Inflammatory macrophage treated with lipopolysaccharide for 4 hours (primary cell): ENCODE data around the gene KLHL5.

Experiments used
- DNase-seq: peaks from one replicate; pipeline ENCODE4 v3.0.0-alpha.2; 2020

KLHL5 gene

GRCh38 chr4:39044364-39044955, 17.6 kb upstream of the KLHL5 start:
- peak; percentile 99 for DNase-seq

DNA sequence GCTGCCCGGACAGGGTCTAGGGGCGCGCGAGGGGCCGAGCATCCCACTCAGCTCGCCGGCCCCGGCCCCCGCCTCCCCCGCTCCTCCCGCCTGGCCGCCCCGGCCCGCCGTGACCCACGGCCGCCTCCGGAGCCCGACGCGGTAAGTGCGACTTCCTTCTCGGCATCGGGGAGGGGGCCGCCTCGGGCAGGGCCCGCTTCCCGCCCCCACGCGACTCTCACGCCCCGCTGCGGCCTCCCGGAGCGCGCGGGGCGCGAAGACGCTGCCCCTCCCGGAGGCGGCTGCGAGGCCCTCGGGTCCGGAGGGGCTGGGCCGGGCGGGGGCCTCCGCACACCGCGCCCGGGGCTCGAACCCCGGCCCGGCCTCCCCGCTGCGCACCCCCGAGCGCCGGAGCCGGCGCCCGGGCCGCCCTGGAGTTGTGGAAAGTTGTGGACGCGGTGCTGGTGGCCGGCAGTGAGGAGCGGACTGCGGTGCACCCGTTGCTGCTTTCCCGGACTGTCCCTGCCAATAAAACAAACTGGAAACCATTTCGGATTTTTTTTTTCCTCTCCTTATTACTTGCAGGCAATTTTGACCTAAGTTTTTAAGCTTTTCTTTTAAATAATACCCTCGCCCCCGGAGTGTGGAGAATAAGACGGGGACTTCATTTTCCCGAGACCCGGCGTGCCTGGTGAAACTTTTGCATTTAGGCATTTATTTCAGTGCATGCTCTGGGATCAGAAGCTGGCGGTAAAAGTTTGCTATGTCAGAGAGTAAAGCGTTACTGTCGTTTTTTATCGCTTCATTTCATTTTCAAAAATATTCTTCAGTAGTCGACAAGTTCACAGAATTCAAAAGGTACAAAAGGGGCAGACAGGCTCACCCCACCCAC, 16.8 kb upstream of the KLHL5 start:
- peak; percentile 56 for DNase-seq

DNA sequence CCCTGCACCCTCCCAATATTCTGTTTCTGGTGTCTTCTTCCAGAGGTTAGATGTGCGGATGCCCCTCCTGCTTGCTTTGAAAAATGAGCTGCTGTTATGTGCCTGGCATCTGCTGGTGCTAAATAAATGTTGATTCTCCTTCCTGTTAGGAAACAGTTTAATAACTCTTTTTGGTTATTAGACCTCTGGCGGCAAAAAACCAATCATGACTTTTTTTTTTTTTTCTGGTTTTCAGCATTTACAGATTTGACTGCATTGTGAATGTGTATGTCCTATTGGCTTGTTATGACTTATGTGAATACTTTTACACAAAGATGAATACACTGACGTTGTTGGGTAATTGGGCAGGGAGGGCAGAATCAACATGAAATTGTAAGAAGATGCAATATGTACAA, 16.2 kb upstream of the KLHL5 start:
- peak; percentile 49 for DNase-seq

DNA sequence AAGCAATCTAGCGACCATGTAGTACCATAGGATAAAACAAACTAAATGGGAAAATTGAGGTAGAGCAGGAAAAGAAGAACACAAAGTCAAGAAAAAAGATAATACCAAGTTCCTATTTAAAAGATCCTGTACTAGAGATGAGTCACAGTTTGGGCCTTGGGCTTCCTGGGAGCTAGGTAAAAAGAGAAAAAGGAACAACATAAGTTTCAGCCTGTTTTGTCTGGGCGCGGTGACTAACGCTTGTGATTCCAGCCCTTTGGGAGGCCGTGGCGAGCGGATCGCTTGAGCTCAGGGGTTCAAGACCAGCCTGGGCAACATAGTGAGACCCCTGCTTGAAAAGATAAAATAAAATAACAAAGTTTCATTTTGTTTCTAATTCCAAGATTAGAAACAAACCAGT, 15.8 kb upstream of the KLHL5 start:
- peak; percentile 85 for DNase-seq

GRCh38 chr4:39047681-39048080, 14.4 kb upstream of the KLHL5 start:
- DNase-seq: no peak

- peak; percentile 62 for DNase-seq
These were observed 13.7 kb upstream of the KLHL5 start for GRCh38 chr4:39048311-39048710.

DNA sequence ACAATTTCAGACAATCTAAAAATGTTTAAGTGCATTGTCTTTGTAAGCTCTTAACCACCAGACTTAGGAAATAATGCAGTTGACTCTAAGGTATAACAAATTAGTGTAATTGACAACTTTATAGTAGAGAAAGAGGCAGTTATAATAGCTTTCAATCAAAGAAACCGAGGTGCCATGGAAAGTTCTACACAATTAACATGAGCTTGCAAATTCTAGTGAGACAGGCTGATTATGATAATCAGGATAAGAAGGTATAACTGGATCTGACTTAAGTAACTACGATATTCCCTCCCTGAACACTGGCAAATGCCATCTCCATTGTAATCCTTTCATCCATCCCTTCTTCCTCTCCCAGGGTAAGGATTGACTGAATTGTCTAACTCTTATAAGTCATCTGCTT, 11.4 kb upstream of the KLHL5 start:
- no peak for DNase-seq

GRCh38 chr4:39051492-39051891, 10.5 kb upstream of the KLHL5 start:
- DNase-seq: no peak

GRCh38 chr4:39053983-39054382, 8.0 kb upstream of the KLHL5 start:
- DNase-seq: no peak

DNA sequence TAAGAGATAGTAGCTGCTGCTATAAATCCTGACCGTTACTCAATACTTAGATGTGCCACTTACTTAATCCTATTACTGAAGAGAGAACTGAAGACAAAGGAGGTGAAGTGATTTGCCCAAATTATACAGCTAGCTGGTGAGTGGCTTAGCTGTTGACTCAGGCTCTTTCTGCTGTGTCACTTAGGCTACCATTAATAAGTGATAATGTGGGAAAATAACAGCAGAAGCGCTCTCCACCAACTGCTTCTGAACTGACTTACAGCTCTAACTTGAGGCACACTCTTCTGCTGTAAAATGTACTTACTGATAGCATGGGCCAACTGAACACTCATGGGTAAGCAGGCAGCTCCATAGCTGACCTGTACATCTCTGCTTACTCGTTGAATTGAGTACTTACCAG, 7.5 kb upstream of the KLHL5 start:
- no peak for DNase-seq

- DNase-seq: no peak
These were observed 6.0 kb upstream of the KLHL5 start for GRCh38 chr4:39056023-39056422.

DNA sequence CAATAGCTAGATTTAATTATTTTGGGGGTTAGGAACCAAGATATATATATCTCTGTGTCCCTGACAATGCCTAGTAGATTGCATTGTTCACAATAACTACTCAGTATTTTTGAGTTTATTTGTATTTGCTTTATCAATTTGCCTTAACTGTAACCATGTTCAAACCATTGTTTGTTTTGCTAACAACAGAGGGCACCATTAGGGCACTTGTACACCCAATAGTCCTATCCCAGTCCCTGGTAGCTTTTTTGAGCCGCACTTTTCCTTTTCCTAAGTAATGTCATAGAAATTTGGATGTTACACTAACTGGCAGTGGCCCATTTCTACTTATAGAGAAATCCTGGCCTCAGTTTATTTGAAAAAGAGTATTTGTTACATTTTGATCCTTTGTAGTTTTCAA, 575 bp upstream of the KLHL5 start:
- no peak for DNase-seq

DNA sequence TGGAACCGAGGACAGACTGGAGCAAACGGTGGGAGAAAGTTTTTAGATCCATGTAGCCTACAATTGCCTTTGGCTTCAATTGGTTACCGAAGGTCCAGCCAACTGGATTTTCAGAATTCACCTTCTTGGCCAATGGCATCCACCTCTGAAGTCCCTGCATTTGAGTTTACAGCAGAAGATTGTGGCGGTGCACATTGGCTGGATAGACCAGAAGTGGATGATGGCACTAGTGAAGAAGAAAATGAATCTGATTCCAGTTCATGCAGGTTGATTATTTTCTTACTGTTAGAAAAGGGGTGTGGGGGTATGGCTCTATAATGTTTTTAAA, 702 bp downstream of the KLHL5 start:
- DNase-seq: no peak

GRCh38 chr4:39063430-39063829, 1.4 kb downstream of the KLHL5 start:
- no peak for DNase-seq

DNA sequence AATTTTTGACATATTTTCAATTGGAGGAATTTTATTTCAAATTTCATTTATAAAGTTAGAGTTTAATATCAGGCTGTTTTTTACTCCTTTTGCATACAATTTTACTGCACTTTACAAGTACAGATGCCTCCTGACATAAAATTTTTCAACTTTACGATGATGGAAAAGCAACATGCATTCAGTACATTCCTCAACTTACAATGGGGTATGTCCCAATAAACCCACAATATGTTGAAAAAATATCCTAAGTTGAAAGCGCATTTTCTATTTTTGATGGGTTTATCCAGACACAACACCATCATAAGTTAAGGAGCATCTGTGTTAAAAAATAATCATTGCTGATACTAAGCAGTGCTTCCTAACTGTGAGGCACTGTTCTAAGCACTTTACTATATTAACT, 4.3 kb downstream of the KLHL5 start:
- DNase-seq: no peak

DNA sequence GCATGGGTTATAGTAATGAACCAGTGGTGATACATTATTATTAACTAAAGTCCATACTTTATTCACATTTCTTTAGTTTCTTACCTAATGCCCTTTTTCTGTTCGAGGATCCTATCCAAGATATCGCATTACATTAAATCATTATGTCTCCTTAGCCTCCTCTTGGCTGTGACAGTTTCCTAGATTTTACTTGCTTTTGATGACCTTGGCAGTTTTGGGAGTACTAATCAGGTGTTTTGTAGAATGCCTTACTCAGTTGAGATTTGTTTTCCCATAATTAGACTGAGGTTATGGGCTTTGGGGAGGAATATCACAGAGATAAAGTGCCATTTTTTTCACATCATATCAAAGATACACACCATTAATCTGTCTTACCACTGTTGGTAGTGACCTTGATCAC, 5.0 kb downstream of the KLHL5 start:
- no peak for DNase-seq

GRCh38 chr4:39067451-39067850, 5.4 kb downstream of the KLHL5 start:
- DNase-seq: no peak

- peak; percentile 67 for DNase-seq
These were observed 6.9 kb downstream of the KLHL5 start for GRCh38 chr4:39068907-39069306.

DNA sequence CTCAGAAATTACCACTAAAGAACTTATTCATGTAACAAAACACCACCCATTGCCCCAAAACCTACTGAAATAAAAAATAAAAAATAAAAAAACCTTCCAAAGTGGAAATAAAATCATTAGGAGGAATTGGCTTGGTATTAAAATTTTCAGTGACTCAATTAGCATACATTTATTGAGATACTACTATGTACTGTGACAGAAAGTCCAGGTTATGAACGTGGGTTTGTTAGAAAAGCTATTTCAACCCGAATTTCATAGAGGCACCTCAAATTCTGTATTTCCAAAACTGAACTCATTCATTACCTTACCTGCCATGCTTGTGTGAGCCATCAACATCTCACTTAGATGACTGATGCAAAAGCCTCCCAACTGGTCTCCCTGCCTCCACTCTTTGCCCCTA, 16.8 kb downstream of the KLHL5 start:
- DNase-seq: no peak

DNA sequence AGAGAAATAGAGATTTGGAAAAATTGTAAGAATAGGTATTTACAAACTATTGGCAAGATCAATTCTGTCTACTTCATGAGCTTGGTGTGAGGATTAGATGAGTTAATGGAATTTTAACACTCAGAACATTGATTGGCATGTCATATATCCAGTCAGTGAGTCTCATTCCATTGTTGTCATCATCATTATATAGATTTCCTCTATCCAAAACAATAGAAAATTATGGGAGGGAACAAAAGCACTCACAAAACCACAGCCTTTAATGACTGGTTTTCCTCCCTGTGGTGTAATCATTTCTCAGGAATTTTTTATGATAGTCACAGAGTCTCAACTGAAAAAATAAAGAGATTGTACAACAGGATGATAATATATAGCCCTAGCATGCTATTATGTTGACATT, 21.1 kb downstream of the KLHL5 start:
- no peak for DNase-seq

DNA sequence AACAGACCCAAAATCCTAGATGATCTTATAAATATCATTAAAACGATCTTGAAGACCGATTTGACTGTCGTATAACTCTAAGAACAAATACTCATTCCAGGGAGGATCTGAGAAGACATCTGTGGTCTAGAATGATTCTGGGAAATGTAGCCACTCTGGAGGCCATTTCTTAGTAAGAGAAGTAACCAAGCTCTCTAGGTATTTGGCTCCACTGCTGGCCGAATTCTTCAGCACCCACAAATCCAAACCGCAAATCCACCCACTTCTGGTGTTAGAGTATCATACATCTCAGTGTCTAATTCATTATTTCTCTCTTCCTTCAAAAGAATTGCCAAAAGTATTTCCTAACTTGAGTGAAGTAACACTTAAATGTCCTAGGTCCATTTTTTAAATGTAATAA, 23.9 kb downstream of the KLHL5 start:
- no peak for DNase-seq

DNA sequence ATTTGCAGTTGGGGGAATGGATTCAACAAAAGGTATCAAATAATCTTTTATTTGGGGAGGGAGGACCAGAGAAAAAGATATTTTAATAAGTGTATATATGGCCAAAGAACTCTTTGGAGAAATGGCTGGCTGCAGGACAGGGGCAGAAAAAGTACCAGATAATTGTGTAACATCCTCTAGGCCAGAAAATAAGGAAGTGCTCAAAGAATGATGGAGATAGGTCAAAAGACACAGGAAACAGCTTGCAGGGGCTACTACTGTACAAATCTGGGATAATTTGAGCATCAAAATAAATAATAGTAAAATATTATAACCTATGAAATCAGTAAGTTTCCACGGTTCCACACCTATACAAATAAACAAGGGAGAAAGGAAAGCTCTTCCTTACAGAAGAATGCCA, 34.8 kb downstream of the KLHL5 start:
- DNase-seq: peak; percentile 52

DNA sequence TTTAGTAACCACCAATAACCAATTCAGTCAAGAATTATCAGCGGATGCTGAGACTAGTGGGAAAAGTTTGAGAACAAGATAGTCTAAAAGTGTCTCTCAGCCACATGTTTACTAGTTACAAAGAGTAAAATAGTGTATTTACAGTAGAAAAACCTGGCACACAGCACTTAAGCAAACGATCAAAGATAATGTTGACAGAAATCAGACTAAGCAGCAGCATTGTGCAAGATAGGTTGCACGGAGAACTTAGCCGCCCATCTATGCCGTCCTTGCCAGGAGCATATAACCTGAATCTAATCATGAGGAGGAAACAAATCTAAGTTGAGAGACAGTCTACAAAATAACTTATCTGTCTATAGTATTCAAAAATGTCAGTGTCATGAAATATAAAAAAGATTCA, 35.3 kb downstream of the KLHL5 start:
- DNase-seq: no peak

DNA sequence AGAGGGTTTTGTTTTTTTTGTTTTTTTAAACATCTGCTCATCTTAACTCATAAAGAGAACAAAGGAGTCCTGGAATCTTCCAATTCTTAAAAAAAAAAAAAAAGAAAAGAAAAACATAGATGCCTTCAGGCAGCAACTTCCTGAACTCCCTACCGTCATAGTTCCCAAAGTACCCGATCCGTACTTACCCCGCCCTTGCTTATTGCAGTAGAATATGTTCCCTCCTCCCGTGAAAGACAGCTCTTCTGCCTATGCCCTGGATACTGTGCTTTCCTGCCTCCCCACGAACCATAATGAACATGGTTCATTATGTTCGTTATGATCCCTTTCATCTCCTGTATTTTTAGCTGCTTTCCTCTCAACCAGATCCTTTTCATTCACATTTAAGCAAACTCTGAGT, 40.3 kb downstream of the KLHL5 start:
- DNase-seq: no peak

- no peak for DNase-seq
These were observed 41.3 kb downstream of the KLHL5 start for GRCh38 chr4:39103291-39103690.
